Inflammatory macrophage (primary cell): ENCODE measurements around the gene MTFR2.

Experiments used
- DNase-seq, 2 donors: peaks; one replicate each; pipeline ENCODE4 v3.0.0-alpha.2; 2020 to 2022

The MTFR2 gene

GRCh38 chr6:136181861-136182260, 68.2 kb downstream of the MTFR2 start:
- DNase-seq: no peak

- DNase-seq: no peak
Measured at GRCh38 chr6:136181512-136181833, 68.6 kb downstream of the MTFR2 start.
